HL-60 (cell line): Measurements from ENCODE around the gene MS4A6A.

Experiments
- CTCF ChIP-seq: IDR thresholded peaks from one replicate; pipeline ENCODE4 v1.5.1; 2011; ENCODE audit warnings: low read length, control low read depth, inconsistent platforms; ENCODE audit not compliant: insufficient read depth
- GABPA ChIP-seq: IDR thresholded peaks from 2 replicates; pipeline ENCODE4 v1.6.1; 2012; ENCODE audit warnings: low read depth
- POLR2AphosphoS5 ChIP-seq: IDR thresholded peaks from 2 replicates; pipeline ENCODE4 v1.6.1; 2012; ENCODE audit warnings: low read depth

GRCh38 chr11:60165951-60166350 lies 16.9 kb downstream of the MS4A6A start:
- TF ChIP-seq CTCF = no peak
- TF ChIP-seq GABPA = no peak
- TF ChIP-seq POLR2AphosphoS5 = no peak
